Smooth muscle cell (in vitro differentiated cells): ENCODE data around the gene GINS2. TPM values are rescaled to one million over a fixed set of nuclear protein-coding genes. Genes with fewer than 3 reads are reported as not detected.

Experiments used
- DNase-seq: peaks from one replicate; lab custom pipeline; 2025; ENCODE audit not compliant: unreplicated experiment; lab: John Stamatoyannopoulos, UW
- H2AFZ ChIP-seq: fragments of 200-600 bp; sonication (generic); 2 replicates; pipeline ENCODE4 v1.6.0; 2016; ENCODE audit warnings: antibody characterized with exemption, low read depth, mild to moderate bottlenecking
- H3F3A ChIP-seq: fragments of 200-600 bp; sonication (generic); 2 replicates; pipeline ENCODE4 v1.6.0; 2017; ENCODE audit warnings: antibody characterized with exemption, low read depth
- H3K27ac ChIP-seq: fragments of 200-600 bp; sonication (generic); 2 replicates; pipeline ENCODE4 v1.5.1; 2016; ENCODE audit warnings: low read depth, mild to moderate bottlenecking
- H3K27me3 ChIP-seq: fragments of 200-600 bp; sonication (generic); 2 replicates; pipeline ENCODE4 v1.6.1; 2016; ENCODE audit warnings: low read depth, mild to moderate bottlenecking
- H3K36me3 ChIP-seq: fragments of 200-600 bp; sonication (generic); 2 replicates; pipeline ENCODE4 v1.5.1; 2016; ENCODE audit warnings: low read depth
- H3K4me1 ChIP-seq: fragments of 200-600 bp; sonication (generic); 2 replicates; pipeline ENCODE4 v1.5.1; 2016; ENCODE audit warnings: low read depth
- H3K4me2 ChIP-seq: fragments of 200-600 bp; sonication (generic); 2 replicates; pipeline ENCODE4 v1.6.0; 2016; ENCODE audit warnings: mild to moderate bottlenecking
- H3K4me3 ChIP-seq: fragments of 200-600 bp; sonication (generic); 2 replicates; pipeline ENCODE4 v1.5.1; 2016; ENCODE audit warnings: mild to moderate bottlenecking
- H3K79me2 ChIP-seq: fragments of 200-600 bp; sonication (generic); 2 replicates; pipeline ENCODE4 v1.6.0; 2016; ENCODE audit warnings: low read depth, mild to moderate bottlenecking
- H3K9ac ChIP-seq: fragments of 200-600 bp; sonication (generic); 2 replicates; pipeline ENCODE4 v1.6.0; 2016; ENCODE audit warnings: low read depth
- H3K9me3 ChIP-seq: fragments of 200-600 bp; sonication (generic); replicated peaks from 2 replicates; pipeline ENCODE4 v1.5.1; 2016; ENCODE audit warnings: low read depth
- H4K20me1 ChIP-seq: fragments of 200-600 bp; sonication (generic); 2 replicates; pipeline ENCODE4 v1.6.0; 2016; ENCODE audit warnings: low read depth
- CTCF ChIP-seq: fragments of 200-600 bp; sonication (generic); IDR thresholded peaks from 2 replicates; pipeline ENCODE4 v1.5.1; 2017; ENCODE audit warnings: borderline replicate concordance, mild to moderate bottlenecking, antibody characterized with exemption; ENCODE audit not compliant: insufficient read depth, poor library complexity, severe bottlenecking
- WGBS: methylation state at CpG from one replicate; pipeline ENCODE4 v1.1.7; 2016; ENCODE audit warnings: low lambda C conversion rate; 5-methylcytosine and 5-hydroxymethylcytosine counted together
- polyA plus RNA-seq: library from polyadenylated mRNA; unstranded; fragments of >200 nt; fragmentation: Nextera tagmentation; extraction: Ambion mirVana; gene quantifications from 2 replicates; pipeline ENCODE4 v1.2.1, GENCODE V29; 2016
- total RNA-seq: library from RNA; depleted of rRNA; stranded (reverse); fragments of >200 nt; gene quantifications from 2 replicates; pipeline ENCODE4 v1.2.3, GENCODE V29; 2014

The GINS2 gene
- total and polyA plus RNA-seq, 2 experiments from 2014 or later: 6.7 to 10.4 TPM

- H4K20me1 ChIP-seq: no peaks in the 10 kb centered on the region
- DNase-seq: no peak
- no peaks in the 10 kb centered on the region for H3K9me3 ChIP-seq
- H3K79me2 ChIP-seq: no peaks in the 10 kb centered on the region
- no peak overlapping the region for H3K9ac ChIP-seq
- H3K4me2 ChIP-seq: no peak overlapping the region
- H3K27ac ChIP-seq: no peak overlapping the region
- WGBS: 82% methylated on average over 10 of the region's 10 CpGs
- no peaks in the 10 kb centered on the region for H3K36me3 ChIP-seq
- H3K4me1 ChIP-seq: peaks cover 4% of the 10 kb centered on the region
- H3F3A ChIP-seq: no peaks in the 10 kb centered on the region
- H3K4me3 ChIP-seq: no peak overlapping the region
- no peaks in the 10 kb centered on the region for H3K27me3 ChIP-seq
- no peak for TF ChIP-seq CTCF
- H2AFZ ChIP-seq: no peak overlapping the region
Measured at GRCh38 chr16:85734311-85735017, 45.7 kb upstream of the GINS2 start.

GRCh38 chr16:85733839-85734170, 45.1 kb upstream of the GINS2 start:
- 33% methylated on average over 11 of the region's 11 CpGs for WGBS

GRCh38 chr16:85733155-85733838, 44.5 kb upstream of the GINS2 start:
- no peak for DNase-seq
- Histone ChIP-seq H3K4me1 (peaks cover 6% of the 10 kb centered on the region), H3K36me3 (no peaks in the 10 kb centered on the region), H3K9me3 (no peaks in the 10 kb centered on the region), H3K4me3 (no peak overlapping the region), H3K27ac (no peak overlapping the region), H3K27me3 (no peaks in the 10 kb centered on the region), H4K20me1 (no peaks in the 10 kb centered on the region), H2AFZ (no peak overlapping the region), H3K79me2 (no peaks in the 10 kb centered on the region), H3K4me2 (no peak overlapping the region), H3F3A (no peaks in the 10 kb centered on the region), H3K9ac (no peak overlapping the region)
- 63% methylated on average over 13 of the region's 13 CpGs for WGBS
- TF ChIP-seq CTCF: no peak

More at GRCh38 chr16:85733839-85734170, 45.1 kb upstream of the GINS2 start:
- H3K9me3 ChIP-seq: no peaks in the 10 kb centered on the region
- no peaks in the 10 kb centered on the region for H3K36me3 ChIP-seq
- no peak overlapping the region for H2AFZ ChIP-seq
- H3K79me2 ChIP-seq: no peaks in the 10 kb centered on the region
- no peak overlapping the region for H3K9ac ChIP-seq
- TF ChIP-seq CTCF: no peak
- DNase-seq: no peak
- H3K4me1 ChIP-seq: peaks cover 6% of the 10 kb centered on the region
- no peak overlapping the region for H3K4me3 ChIP-seq
- H3K27me3 ChIP-seq: no peaks in the 10 kb centered on the region
- no peaks in the 10 kb centered on the region for H3F3A ChIP-seq
- H3K4me2 ChIP-seq: no peak overlapping the region
- no peak overlapping the region for H3K27ac ChIP-seq
- H4K20me1 ChIP-seq: no peaks in the 10 kb centered on the region
